GM21737 (cell line): Measurements from ENCODE around the gene KIAA0586.
"Not testable (repeated sequence)": the region's sequence is repeated elsewhere in the genome, so short reads cannot be mapped to it uniquely, and the experiment has no call there.

ENCODE experiments used
- ATAC-seq: cut with Tn5 transposase; IDR thresholded peaks from one replicate; pipeline ENCODE4 v1.9.1; 2021; ENCODE audit warnings: mild to moderate bottlenecking, moderate library complexity; ENCODE audit not compliant: unreplicated experiment

Gene KIAA0586

DNA sequence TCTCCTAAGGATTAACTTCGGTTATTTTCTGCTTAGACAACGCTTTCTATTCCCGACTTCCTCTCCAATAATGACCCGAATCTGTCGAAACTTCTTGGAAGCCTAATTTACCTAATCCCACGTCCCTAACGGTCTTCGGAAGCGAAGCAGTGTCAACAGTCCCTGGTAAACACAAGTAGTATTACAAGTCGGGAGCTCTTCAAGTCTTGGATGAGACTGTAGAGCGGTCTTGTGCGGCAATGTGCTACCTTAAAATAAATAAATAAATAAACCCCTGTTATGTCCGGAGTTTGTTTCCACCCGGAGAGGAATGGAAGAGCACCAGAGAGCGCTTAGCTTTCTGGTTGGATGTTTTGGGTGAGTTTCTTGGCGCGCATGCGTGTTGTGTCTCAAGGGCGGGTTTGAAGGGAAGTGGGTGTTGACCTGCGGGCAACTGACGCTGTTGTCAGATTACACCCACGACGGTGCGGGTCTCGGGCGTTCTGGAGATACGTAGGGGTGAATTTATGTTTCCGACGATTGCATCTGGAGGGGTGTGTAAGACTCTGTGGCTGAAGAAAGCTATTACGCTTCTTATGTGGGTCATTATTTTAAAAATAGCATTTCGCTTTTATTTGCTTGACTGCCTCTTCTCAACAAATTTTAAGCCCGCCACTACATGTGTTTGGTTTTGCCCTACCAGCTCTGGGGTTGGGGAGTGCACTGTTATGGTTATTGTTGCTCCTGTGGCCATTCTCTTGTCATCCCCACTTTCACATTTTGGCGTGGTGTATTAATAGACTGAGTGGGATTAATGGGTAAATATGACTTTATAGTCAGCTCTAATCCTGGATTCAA lies at the start of gene KIAA0586, which contains the start of gene TIMM9:
Gene KIAA0586, plus strand, starts transcription at position 439 of the 837 bp plus-strand sequence. CDS start 546 bp downstream, outside the sequence.
Gene TIMM9, minus strand, starts transcription at position 251 of the 837 bp plus-strand sequence. CDS start 15,586 bp downstream, outside the sequence.
- ATAC-seq, result peak; percentile 88

DNA sequence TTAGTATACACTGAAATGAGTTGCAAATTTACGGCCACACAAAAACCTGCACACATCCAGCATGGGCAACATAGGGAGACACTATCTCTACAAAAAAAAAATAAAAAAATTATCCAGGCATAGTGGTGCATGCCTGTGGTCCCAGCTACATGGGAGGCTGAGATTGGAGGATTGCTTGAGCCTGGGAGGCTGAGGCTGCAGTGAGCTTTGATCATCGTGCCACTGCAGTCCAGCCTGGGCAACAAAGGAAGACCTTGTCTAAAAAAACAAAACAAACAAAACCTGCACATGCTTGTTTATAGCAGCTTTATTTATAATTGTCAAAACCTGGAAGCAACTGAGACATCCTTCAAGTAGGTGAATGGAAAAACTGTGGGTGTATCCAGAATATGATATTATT lies 36.7 kb upstream of the KIAA0586 start:
- ATAC-seq, result no peak

DNA sequence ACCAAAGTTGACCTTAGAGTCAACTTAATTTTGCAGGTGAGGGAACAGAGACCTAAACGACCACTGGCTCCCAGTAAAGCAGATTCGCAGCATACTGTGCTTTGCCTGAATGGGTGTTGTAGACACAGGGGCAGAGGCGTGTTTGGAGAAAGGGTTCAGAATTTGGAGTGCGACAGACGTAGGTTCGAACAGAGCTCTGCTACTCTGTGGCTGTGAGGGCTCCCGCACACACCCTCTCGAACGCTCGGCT lies 32.0 kb upstream of the KIAA0586 start:
- ATAC-seq, result no peak

DNA sequence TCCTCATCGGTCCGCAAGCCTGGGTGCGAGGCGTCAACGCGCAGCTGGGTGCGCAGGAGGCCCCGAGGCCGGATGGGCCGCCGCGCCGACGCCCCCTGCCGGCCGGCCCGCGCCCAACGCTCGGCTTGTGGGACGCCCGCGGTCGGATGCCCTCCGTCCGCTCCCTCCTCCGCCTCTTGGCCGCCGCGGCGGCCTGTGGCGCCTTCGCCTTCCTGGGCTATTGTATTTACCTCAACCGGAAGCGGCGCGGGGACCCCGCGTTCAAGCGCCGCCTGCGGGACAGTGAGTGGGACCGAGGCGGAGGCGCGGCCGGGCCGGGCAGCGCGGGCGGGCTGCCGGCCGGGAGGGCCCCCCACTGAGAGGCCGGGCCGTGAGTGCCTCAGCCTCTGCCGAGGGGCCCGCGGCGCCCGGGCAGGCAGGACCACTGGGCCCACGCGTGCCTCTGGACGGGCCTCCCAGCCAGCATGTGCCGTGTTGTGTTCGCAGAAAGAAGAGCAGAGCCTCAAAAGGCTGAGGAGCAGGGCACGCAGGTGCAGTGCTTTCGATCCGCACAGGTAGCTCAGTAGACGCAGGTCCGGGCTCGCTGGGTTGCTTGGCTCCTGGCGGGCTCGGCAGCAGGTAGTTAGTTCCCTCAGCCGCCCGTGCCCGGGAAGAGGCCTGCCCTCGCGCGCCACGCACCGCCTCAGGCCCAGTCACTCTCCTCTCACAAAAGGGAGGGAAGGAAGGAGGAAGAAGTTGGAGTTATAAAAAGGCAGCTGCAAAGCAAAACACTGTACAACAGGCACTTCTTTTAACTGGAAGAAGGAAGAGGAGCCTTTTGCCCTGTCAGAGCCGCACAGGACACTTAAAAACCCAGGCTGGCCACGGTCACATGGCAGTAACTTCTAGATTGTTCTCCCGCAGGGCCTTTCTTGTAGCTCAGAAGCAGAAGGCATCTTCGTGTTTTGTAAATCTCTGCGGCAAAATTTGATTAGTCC lies 31.4 kb upstream of the KIAA0586 start, which contains the start of gene TOMM20L:
Gene TOMM20L, plus strand, starts transcription at position 119 of the 977 bp plus-strand sequence. Its CDS starts 28 bp downstream, at position 147.
- peak; percentile 94 for ATAC-seq

DNA sequence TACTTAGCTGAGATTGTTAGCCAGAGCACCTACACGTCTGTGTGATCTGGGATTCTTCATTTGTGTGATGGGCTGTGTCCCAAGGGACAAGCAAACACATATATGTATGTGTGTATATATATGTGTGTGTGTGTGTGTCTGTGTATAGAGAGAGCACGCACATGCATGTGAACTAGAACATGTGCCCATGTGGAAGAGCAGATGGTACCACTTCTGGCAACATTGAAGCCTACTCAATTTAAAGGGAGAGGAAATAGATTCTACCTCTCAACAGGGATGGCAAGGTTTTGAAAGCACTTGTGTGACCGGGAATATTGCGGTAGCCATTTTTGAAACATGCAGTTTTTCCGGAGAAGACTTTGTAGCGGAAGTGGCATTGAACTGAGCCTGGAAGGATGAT lies 30.4 kb upstream of the KIAA0586 start:
- ATAC-seq, result no peak

DNA sequence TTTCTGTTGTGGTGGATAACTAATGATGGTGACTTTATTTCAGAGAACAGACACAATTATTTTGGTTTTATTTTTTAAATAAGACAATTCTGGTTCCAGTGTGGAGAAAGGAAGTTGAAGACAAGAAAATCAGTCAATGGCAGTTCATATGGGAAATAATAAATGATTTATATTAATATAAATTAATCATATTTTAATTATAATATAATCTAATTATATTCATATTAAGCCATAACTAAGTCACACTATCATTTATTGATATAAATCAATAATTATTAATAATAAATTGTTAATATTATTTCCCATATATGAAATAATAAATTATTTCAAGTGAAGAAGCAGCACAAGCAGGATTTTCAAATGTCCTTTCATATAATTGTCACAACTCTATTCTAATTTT lies 29.0 kb upstream of the KIAA0586 start:
- ATAC-seq, result no peak

DNA sequence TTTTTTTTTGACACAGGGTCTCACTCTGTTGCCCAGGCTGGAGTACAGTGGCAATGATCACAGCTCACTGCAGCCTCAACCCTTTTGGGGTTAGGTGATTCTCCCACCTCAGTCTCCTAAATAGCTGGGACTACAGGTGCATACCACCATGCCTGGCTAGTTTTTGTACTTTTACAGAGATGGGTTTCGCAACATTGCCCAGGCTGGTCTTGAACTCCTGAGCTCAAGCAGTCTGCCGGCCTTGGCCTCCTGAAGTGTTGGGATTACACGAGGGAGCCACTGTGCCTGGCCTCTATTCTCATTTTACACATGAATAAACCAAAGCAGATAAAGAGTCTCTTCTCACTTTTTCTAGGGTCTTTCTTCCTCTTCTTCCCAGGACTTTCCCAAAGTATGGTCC lies 28.6 kb upstream of the KIAA0586 start:
- no peak for ATAC-seq

DNA sequence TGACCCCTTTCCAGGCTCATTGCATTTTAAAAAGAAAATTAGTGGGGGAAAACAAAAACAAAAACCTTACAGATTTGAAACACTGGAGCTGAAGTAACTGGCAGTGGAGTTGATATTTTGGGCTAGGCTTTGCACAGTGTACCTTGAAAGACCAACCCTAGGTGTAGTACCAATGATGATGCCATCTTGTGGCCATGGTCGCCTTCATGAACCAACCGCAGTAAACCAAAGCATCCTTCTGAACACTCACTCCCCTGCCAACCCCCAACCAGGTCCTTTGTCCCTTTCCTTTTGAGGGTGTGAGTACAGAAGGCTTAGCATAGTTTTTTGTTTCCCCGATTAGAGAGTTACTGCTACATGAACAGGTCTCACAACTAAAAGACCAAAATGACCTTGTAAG lies 25.9 kb upstream of the KIAA0586 start:
- ATAC-seq, result no peak

DNA sequence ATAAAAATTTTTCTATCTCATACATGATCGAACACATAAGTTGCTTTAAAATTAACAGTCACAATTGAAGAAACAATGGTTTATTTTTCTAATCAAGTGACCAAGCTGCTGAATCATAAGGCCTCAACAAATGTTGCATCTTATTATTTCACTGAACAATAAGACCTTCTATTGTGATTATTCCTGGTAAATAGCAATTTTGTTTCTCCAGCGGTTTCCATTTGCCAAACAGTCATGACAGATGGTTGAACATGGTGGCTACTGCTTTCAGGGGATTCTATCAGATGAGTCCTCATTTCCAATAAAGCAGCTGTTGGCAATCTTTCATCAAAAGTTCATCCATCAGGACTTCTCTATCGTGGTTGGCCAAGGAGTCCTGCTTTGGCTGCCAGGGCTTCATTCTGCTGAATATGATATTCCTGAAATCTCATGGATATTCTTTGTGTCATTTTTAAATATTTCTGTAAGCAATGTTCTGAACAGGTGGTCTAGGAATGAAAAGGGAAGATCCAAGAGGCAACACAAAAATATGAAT lies 18.8 kb upstream of the KIAA0586 start:
- ATAC-seq, result no peak

DNA sequence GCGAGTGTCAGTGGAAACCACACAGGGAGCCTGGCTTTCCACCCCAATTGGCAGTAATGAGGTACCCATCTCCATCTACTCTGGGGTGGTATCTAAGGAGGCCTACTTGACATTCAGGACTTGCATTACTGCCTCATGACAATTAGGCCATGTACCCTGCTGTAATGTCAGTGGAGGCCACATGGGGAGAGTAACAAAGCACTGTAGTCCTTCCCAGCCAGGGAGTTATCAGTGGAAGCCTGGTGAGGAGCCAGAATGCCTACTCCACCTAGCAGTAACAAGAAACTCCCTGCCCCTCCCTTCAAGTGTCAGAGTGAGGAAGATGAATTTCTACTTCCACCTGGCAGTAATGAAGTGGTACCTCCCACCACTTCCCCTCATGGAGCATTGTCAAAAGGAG lies 12.7 kb upstream of the KIAA0586 start:
- no peak for ATAC-seq

DNA sequence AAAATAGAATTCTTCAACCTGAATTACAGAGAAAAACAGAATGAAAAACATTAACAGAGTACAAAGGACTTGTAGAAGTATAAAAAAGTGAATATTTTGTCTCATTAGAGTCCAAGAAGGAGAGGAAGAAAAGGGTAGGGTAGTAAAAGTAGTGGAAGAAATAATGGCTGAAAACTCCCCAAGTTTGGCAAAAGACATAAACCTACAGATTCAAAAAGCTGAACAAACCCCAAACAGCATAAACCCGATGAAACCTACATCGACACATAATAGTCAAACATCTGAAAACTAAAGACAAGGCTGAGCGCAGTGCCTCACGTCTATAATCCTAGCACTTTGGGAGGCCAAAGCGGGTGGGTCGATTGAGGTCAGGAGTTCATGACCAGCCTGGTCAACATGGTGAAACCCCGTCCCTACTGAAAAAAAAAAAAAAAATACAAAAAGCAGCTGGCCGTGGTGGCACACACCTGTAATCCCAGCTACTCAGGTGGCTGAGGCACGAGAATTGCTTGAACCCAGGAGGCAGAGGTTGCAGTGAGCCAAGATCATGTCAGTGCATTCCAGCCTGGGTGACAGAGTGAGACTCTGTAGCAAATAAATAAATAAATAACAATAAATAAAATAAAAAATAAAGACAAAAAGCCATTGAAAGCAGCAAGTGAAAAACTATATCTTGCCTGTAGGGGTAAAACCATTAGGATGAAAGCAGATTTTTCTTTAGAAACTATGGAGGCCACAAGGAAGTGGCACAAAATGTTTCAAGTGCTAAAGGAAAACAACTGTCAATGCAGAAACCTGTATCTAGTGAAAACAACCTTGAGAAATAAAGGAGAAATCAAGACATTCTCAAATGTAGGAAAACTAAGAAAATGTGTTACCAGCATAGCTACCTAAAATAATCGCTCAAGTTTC lies 11.6 kb upstream of the KIAA0586 start:
- ATAC-seq, result no peak

DNA sequence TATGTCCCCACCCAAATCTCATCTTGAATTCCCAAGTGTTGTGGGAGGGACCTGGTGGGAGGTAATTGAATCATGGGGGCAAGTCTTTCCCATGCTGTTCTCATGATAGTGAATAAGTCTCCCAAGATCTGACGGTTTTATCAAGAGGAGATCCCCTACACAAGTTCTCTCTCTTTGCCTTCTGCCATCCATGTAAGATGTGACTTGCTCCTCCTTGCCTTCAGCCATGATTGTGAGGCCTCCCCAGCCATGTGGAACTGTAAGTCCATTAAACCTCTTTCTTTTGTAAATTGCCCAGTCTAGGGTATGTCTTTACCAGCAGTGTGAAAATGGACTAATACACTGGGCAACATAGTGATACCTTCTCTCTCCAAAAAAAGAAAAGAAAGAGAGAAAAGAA lies 10.6 kb upstream of the KIAA0586 start:
- ATAC-seq, result not testable (repeated sequence)

DNA sequence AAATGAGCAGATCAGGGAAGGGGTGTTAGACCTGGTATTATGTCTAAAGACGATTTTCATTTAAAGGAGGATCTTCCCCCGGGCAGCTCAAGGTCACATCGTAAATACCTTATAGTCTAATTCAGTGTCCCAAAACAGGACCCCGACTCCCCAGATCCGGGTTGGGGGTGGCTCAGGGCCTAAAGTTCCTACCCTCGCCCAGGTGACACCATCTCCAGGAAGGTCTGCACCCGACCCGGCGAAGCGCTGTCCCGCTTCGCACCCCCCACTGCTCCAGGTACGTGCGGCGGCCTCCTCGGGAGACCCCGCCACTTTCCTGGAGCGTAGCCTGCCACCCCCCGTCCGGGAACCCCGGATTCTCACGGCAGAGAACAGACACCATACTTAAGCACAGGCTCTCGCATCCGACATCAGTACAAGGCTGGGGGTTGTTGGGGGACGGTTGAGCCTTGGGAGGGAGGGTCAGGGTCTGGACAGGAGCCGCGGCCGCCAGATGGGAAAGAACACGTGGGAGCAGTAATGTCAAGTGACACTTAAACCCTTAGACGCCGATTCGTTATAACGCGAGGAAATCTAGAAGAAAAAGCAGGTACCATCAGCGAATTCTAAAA lies 744 bp upstream of the KIAA0586 start:
- ATAC-seq, result peak; percentile 45

DNA sequence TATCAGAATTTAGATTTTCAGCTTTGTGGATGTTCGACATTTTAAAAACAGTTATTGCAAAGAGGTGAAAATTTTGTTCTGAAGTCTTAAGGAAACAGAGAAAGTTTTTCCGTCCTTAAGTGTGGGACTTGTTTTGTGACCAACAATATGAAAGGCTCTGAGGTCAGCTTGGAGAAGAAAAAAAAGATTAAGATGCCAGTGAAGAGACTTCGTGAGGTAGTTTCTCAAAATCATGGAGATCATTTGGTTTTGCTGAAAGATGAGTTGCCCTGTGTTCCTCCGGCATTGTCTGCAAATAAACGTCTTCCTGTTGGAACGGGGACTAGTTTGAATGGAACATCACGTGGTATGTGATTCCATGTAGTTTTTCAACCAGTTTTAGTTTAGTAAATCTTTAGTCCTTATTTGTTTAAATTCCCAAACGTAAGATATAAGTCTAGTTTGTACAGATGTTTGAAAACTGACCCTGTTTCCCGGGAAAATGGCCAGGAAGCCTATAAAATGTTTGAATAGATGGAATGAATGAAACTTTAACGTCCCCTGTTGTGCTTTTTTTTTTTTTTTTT lies 682 bp downstream of the KIAA0586 start:
- ATAC-seq, result no peak

DNA sequence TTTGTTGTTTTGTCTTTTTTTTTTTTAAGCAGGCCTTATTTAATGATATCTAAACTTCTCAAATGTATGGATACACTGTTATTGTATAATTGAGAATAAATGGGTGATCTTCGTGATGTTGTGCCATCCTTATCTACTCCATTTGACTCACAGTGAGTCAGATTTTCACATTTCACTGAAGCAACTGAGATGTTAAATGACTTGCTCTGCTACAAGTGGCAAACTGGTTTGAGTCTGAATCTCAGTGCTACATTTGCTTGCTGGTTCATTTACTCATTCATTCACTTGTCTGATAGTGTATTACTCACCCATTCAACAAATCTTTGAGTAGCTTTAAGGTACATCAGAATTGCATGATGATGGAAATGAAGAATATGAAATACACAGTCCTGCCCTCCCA lies 2.6 kb downstream of the KIAA0586 start:
- ATAC-seq, result no peak

DNA sequence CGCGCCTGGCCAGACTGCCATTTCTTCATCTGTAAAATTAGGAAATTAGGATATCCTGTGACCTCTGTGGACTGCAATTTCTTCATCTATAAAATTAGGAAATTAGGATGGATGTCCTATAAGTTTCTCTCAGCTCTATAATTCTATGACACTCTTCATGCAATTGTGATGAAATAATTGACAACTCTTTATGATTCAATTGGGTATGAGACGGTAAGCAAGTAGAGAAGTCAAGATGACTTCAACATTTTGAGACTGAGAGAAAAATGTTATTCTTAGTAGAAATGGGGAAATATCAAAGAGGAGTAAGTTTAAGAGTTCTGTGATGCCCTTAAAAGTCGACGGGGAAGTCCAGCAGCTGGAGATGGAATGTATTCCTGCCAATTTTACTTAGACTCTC lies 12.0 kb downstream of the KIAA0586 start:
- no peak for ATAC-seq

DNA sequence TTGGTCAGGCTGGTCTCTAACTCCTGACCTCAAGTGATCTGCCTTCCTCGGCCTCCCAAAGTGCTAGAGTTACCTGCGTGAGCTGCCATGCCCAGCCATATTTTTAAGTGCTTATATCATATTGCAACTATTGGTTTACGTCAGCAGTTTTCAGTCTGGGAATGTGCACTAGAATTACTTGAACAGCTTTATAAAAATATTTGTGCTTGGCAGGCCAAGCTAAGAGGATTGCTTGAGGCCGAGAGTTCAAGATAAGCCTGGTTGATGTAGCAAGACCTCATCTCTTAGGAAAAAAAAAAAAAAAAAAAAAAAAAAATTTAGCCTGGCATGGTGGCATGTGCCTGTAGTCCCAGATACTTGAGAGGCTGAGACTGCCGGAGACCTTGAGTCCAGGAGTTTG lies 17.1 kb downstream of the KIAA0586 start:
- no peak for ATAC-seq

DNA sequence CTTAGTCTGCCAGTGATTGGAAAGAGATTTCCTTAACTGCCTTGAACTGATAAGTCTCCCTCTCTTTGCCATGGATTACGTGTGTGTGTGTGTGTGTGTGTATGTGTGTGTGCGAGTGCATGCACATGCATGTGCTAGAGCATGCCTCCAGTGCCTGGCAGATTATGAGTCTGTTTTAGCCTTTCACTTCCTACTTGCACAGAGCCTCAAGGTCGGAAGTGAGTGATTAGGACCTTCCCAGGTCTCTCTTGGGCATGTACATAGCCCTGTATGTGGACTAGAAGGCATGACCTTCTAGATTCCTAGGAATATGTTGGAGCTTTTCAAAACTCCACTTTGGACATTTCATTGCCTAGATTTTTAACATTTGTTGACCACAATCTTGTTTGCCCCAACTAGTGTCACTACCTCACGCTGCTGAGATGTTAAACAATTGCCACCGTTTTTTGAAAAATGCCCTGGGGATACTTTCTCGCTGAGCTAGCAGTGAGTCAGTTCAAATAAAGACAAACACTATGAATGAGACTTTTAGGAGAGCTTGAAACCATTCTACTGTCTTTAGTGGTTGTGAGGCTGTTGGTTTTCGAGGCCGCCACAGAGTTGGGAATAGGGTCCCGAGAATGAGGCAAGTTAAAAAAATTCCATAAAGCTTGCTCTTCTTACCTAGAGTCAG lies 28.2 kb downstream of the KIAA0586 start:
- ATAC-seq, result no peak

DNA sequence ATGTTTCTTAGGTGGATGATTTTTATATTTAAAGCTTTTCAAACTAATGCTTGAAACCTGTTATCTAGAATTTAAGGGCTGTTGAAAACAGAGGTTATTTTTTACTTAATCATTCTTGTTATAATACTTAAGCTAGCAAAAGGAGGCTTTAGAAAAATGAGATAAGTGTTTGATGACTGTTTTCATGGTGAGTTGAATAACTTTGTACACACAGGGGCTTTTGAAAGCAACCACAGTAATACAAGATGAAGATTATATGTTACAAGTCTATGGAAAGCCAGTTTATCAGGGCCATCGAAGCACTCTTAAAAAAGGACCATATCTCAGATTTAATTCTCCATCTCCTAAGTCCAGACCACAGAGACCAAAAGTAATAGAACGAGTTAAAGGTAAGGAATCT lies 33.3 kb downstream of the KIAA0586 start:
- no peak for ATAC-seq
